A549 (cell line): Measurements from ENCODE around the gene PLAA. TPM values are rescaled to one million over a fixed set of nuclear protein-coding genes. Genes with fewer than 3 reads are reported as not detected.

Experiments
- ATAC-seq, 2 experiments: fragments of 200-7000 bp in 1 of 2; fragments of >200 bp in 1 of 2; cut with Nextera tagmentation in 1 of 2; cut with Tn5 transposase in 1 of 2; 3 replicates each; pipeline versions ENCODE4 v1.8.0 to v1.9.1; 2018 to 2020; ENCODE audit warnings: mild to moderate bottlenecking in 1 of 2, moderate library complexity in 1 of 2
- CTCF ChIA-PET: fragments of 300-600 bp; sonication (Branson Sonifier 250); formaldehyde crosslinking; extraction: SDS; loops from one replicate; lab custom pipeline; 2021; ENCODE audit warnings: antibody characterized with exemption, inconsistent platforms; lab: Yijun Ruan, JAX
- POLR2A ChIA-PET: fragments of 350-600 bp; formaldehyde crosslinking; extraction: SDS; loops from one replicate; lab custom pipeline; 2021; ENCODE audit warnings: antibody characterized with exemption, inconsistent platforms; lab: Yijun Ruan, JAX
- DNase-seq, 2 experiments: peaks; one replicate each; pipeline versions ENCODE4 v3.0.0 to v3.0.0-alpha.2; 2011 to 2016; ENCODE audit warnings: low read depth in 1 of 2, low spot score in 1 of 2
- FAIRE-seq: peaks from 2 replicates; lab custom pipeline; 2011; peaks lifted over from hg19 to GRCh38; lab: Jason Lieb, UNC
- H3K27ac ChIP-seq, 2 experiments: fragments of >200 bp; sonication (Bioruptor Twin); formaldehyde crosslinking; 3 replicates each; pipeline ENCODE4 v1.5.1; 2016 to 2017
- H3K4me1 ChIP-seq: fragments of >200 bp; sonication (Bioruptor Twin); formaldehyde crosslinking; 3 replicates; pipeline ENCODE4 v1.6.1; 2016
- H3K4me2 ChIP-seq: fragments of >200 bp; sonication (Bioruptor Twin); formaldehyde crosslinking; 3 replicates; pipeline ENCODE4 v1.6.1; 2016
- H3K4me3 ChIP-seq: fragments of >200 bp; sonication (Bioruptor Twin); formaldehyde crosslinking; 3 replicates; pipeline ENCODE4 v1.5.1; 2016
- H3K9me3 ChIP-seq: fragments of >200 bp; sonication (Bioruptor Twin); formaldehyde crosslinking; 3 replicates; pipeline ENCODE4 v1.6.1; 2016
- CHD2 ChIP-seq: fragments of 150-350 bp; IDR thresholded peaks from 2 replicates; pipeline ENCODE4 v1.6.1; 2014; ENCODE audit warnings: low read length; ENCODE audit not compliant: partially characterized antibody
- E2F6 ChIP-seq: IDR thresholded peaks from 2 replicates; pipeline ENCODE4 v1.6.1; 2012; ENCODE audit warnings: low read depth, borderline replicate concordance
- EP300 ChIP-seq, 2 experiments: fragments of >200 bp; sonication (Bioruptor Twin); formaldehyde crosslinking; IDR thresholded peaks; 2 replicates in 1 of 2; 3 replicates in 1 of 2; pipeline ENCODE4 v1.6.1; 2016 to 2017
- ESRRA ChIP-seq: fragments of 150-350 bp; IDR thresholded peaks from 2 replicates; pipeline ENCODE4 v1.6.1; 2014; ENCODE audit warnings: mild to moderate bottlenecking, low read length, borderline replicate concordance
- FOSL2 ChIP-seq, 2 experiments: fragments of 450-650 bp in 1 of 2; fragments of >200 bp in 1 of 2; sonication (Bioruptor Twin) in 1 of 2; formaldehyde crosslinking; IDR thresholded peaks; 2 replicates each; pipeline versions ENCODE4 v1.5.0 to v1.6.1; 2016 to 2020; ENCODE audit warnings: mild to moderate bottlenecking in 1 of 2, moderate library complexity in 1 of 2
- FOXS1 ChIP-seq: fragments of 250-450 bp; sonication (Bioruptor Pico); IDR thresholded peaks from 2 replicates; pipeline ENCODE4 v1.5.0; 2020; ENCODE audit warnings: mild to moderate bottlenecking, moderate library complexity
- GATA3 ChIP-seq: IDR thresholded peaks from 2 replicates; pipeline ENCODE4 v1.6.1; 2012; ENCODE audit warnings: borderline replicate concordance
- HDAC2 ChIP-seq: fragments of 200-600 bp; sonication (generic); IDR thresholded peaks from 2 replicates; pipeline ENCODE4 v1.6.1; 2016
- HMGXB4 ChIP-seq: fragments of 250-450 bp; sonication (Bioruptor Pico); IDR thresholded peaks from 2 replicates; pipeline ENCODE4 v1.5.0; 2021; ENCODE audit warnings: mild to moderate bottlenecking, moderate library complexity, borderline replicate concordance
- HOXA7 ChIP-seq: fragments of 250-450 bp; sonication (Bioruptor Pico); IDR thresholded peaks from 2 replicates; pipeline ENCODE4 v1.5.0; 2020; ENCODE audit warnings: mild to moderate bottlenecking, moderate library complexity
- HOXB13 ChIP-seq: fragments of 250-450 bp; sonication (Bioruptor Pico); IDR thresholded peaks from 2 replicates; pipeline ENCODE4 v1.5.0; 2020; ENCODE audit warnings: low read depth, mild to moderate bottlenecking, moderate library complexity
- KDM5A ChIP-seq: fragments of 200-600 bp; sonication (generic); IDR thresholded peaks from 2 replicates; pipeline ENCODE4 v1.6.1; 2016; ENCODE audit warnings: antibody characterized with exemption, mild to moderate bottlenecking
- MAX ChIP-seq: IDR thresholded peaks from 2 replicates; pipeline ENCODE4 v1.6.1; 2012
- NR3C1 ChIP-seq: fragments of >200 bp; sonication (Bioruptor Twin); formaldehyde crosslinking; IDR thresholded peaks from 3 replicates; pipeline ENCODE4 v1.6.1; 2017
- POLR2A ChIP-seq: IDR thresholded peaks from 2 replicates; pipeline ENCODE4 v1.6.1; 2012; ENCODE audit warnings: mild to moderate bottlenecking, low read length
- RCOR1 ChIP-seq: fragments of 150-350 bp; IDR thresholded peaks from 2 replicates; pipeline ENCODE4 v1.6.1; 2014; ENCODE audit warnings: antibody characterized with exemption, low read length, low read depth
- RNF2 ChIP-seq: fragments of 200-600 bp; sonication (generic); IDR thresholded peaks from 2 replicates; pipeline ENCODE4 v1.6.1; 2016; ENCODE audit warnings: low read depth, mild to moderate bottlenecking, antibody characterized with exemption, moderate library complexity, borderline replicate concordance
- SMC3 ChIP-seq: fragments of >200 bp; sonication (Bioruptor Twin); formaldehyde crosslinking; IDR thresholded peaks from 3 replicates; pipeline ENCODE4 v1.6.1; 2018; ENCODE audit warnings: inconsistent platforms
- WGBS: methylation state at CpG from one replicate; pipeline ENCODE4 v1.1.6; 2017; ENCODE audit errors: missing lambda C conversion rate; 5-methylcytosine and 5-hydroxymethylcytosine counted together
- polyA plus RNA-seq, 4 experiments: library from polyadenylated mRNA; depleted of rRNA in 3 of 4; stranded (reverse); fragments of >200 nt; fragmentation: RNase III in 1 of 4; extraction: RNeasy Plus Mini Kit Qiagen cat#74134 plus additional on column Dnase treatment in 1 of 4; gene quantifications; 2 replicates in 3 of 4; 3 replicates in 1 of 4; pipeline ENCODE4 v1.2.3, GENCODE V29; 2011 to 2017
- TF ChIP-seq, protein P1 (sequence below): fragments of 150-350 bp; IDR thresholded peaks from 2 replicates; pipeline ENCODE4 v1.6.1; 2014; ENCODE audit warnings: low read depth, mild to moderate bottlenecking, low read length
- TF ChIP-seq, protein P2 (sequence below): fragments of 200-600 bp; sonication (generic); IDR thresholded peaks from 2 replicates; pipeline ENCODE4 v1.6.1; 2016; ENCODE audit warnings: antibody characterized with exemption, mild to moderate bottlenecking, moderate library complexity
- TF ChIP-seq, protein P3 (sequence below): fragments of 450-650 bp; IDR thresholded peaks from 2 replicates; pipeline ENCODE4 v1.6.1; 2014; ENCODE audit warnings: antibody characterized with exemption

The PLAA gene
- polyA plus RNA-seq, 2 of the 4 experiments (the other 2 are of a cell fraction), result 25.5 to 37.5 TPM

GRCh38 chr9:26956860-26957233 lies 9.8 kb upstream of the PLAA start:
- DNase-seq, result no peak

GRCh38 chr9:26955921-26956859 lies 9.1 kb upstream of the PLAA start, which contains the start of gene IFT74:
Gene IFT74, plus strand, starts transcription at chr9:26956412. Its CDS starts 5,556 bp downstream, at chr9:26961968.
- peaks cover 14% of the 10 kb centered on the region; the same call in 2 of the 3 replicates for H3K4me1 ChIP-seq
- FAIRE-seq (peak; percentile 88), ATAC-seq (peak; percentile 100), DNase-seq (peak; percentile 98 to 99)
- H3K4me3 ChIP-seq, result peak within 1 kb of the TSS; percentile 74
- no peaks in the 10 kb centered on the region for H3K9me3 ChIP-seq
- CTCF ChIA-PET, result interaction anchor here (0.6 to 3.6 kb wide), 4 partner anchors 9 to 64 kb away, joined by 3 to 23 read pairs (median 6); partner anchors contain the start of genes CAAP1 and PLAA
- POLR2A ChIA-PET, result interaction anchor here (0.5 to 2.2 kb wide), 11 partner anchors 9 to 525 kb away, joined by 3 to 31 read pairs (median 4); partner anchors contain the start of genes CAAP1 and PLAA
- H3K27ac ChIP-seq, result peak within 1 kb of the TSS; percentile 90 to 93
- peak within 1 kb of the TSS; percentile 97 for H3K4me2 ChIP-seq
- 2% methylated on average over 53 of the region's 53 CpGs for WGBS
- TF ChIP-seq, protein P1, sequence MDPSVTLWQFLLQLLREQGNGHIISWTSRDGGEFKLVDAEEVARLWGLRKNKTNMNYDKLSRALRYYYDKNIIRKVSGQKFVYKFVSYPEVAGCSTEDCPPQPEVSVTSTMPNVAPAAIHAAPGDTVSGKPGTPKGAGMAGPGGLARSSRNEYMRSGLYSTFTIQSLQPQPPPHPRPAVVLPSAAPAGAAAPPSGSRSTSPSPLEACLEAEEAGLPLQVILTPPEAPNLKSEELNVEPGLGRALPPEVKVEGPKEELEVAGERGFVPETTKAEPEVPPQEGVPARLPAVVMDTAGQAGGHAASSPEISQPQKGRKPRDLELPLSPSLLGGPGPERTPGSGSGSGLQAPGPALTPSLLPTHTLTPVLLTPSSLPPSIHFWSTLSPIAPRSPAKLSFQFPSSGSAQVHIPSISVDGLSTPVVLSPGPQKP, result no peak
- 0 out of 2 replicates have a peak, but pooled peaks have one; percentile 15 for TF ChIP-seq GATA3
- no peak for TF ChIP-seq HDAC2
- no peak for TF ChIP-seq NR3C1
- TF ChIP-seq EP300 (IDR thresholded peaks at IDR 0.05), result no peak
- TF ChIP-seq MAX, result peak; percentile 65; the same call in 1 of the 2 replicates
- 0 out of 2 replicates have a peak, but pooled peaks have one; percentile 38 for TF ChIP-seq HOXB13
- TF ChIP-seq FOXS1 (CRISPR knock-in tag), result no peak
- no peak for TF ChIP-seq HMGXB4 (CRISPR knock-in tag)
- TF ChIP-seq POLR2A, result peak; percentile 76
- no peak for TF ChIP-seq HOXA7
- peak; percentile 88 for TF ChIP-seq CHD2
- no peak for TF ChIP-seq SMC3
- TF ChIP-seq E2F6, result no peak; the same call in 1 of the 2 replicates

More at GRCh38 chr9:26956860-26957233, 9.8 kb upstream of the PLAA start:
- peak overlapping the region; percentile 90 to 93 for H3K27ac ChIP-seq
- ChIA-PET POLR2A (interaction anchor here (0.5 to 2.2 kb wide), 5 partner anchors 10 to 525 kb away, joined by 3 to 31 read pairs (median 6); partner anchors contain the start of gene PLAA), CTCF (interaction anchor here (3.6 kb wide), 1 partner anchor 19 kb away, joined by 23 read pairs; no protein-coding TSS in a partner anchor)
- H3K4me1 ChIP-seq, result peaks cover 14% of the 10 kb centered on the region; the same call in 2 of the 3 replicates
- ATAC-seq, result no peak; a peak in 1 of 6 replicates
- WGBS, result 60% methylated on average over 6 of the region's 6 CpGs
- TF ChIP-seq, protein P2, sequence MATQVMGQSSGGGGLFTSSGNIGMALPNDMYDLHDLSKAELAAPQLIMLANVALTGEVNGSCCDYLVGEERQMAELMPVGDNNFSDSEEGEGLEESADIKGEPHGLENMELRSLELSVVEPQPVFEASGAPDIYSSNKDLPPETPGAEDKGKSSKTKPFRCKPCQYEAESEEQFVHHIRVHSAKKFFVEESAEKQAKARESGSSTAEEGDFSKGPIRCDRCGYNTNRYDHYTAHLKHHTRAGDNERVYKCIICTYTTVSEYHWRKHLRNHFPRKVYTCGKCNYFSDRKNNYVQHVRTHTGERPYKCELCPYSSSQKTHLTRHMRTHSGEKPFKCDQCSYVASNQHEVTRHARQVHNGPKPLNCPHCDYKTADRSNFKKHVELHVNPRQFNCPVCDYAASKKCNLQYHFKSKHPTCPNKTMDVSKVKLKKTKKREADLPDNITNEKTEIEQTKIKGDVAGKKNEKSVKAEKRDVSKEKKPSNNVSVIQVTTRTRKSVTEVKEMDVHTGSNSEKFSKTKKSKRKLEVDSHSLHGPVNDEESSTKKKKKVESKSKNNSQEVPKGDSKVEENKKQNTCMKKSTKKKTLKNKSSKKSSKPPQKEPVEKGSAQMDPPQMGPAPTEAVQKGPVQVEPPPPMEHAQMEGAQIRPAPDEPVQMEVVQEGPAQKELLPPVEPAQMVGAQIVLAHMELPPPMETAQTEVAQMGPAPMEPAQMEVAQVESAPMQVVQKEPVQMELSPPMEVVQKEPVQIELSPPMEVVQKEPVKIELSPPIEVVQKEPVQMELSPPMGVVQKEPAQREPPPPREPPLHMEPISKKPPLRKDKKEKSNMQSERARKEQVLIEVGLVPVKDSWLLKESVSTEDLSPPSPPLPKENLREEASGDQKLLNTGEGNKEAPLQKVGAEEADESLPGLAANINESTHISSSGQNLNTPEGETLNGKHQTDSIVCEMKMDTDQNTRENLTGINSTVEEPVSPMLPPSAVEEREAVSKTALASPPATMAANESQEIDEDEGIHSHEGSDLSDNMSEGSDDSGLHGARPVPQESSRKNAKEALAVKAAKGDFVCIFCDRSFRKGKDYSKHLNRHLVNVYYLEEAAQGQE, result no peak
- TF ChIP-seq E2F6, result no peak
- no peak for TF ChIP-seq ESRRA
- TF ChIP-seq FOSL2 (IDR thresholded peaks at IDR 0.05), result no peak
- no peak for TF ChIP-seq FOSL2 (CRISPR knock-in tag; IDR thresholded peaks at IDR 0.05)
- TF ChIP-seq FOXS1 (CRISPR knock-in tag), result no peak
- TF ChIP-seq KDM5A, result no peak
- no peak for TF ChIP-seq HOXB13
- no peak for TF ChIP-seq RNF2
- TF ChIP-seq, protein P3, sequence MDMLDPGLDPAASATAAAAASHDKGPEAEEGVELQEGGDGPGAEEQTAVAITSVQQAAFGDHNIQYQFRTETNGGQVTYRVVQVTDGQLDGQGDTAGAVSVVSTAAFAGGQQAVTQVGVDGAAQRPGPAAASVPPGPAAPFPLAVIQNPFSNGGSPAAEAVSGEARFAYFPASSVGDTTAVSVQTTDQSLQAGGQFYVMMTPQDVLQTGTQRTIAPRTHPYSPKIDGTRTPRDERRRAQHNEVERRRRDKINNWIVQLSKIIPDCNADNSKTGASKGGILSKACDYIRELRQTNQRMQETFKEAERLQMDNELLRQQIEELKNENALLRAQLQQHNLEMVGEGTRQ, result no peak
- no peak for TF ChIP-seq RCOR1
- TF ChIP-seq, all 56 proteins: peak for 0
- no peak for FAIRE-seq
- Histone ChIP-seq H3K9me3 (no peaks in the 10 kb centered on the region), H3K4me2 (peak overlapping the region; percentile 97), H3K4me3 (peak overlapping the region; percentile 74)
